Suprapubic skin (tissue), 4 donors: ENCODE data around the gene CC2D2B. TPM values are rescaled to one million over a fixed set of nuclear protein-coding genes. Genes with fewer than 3 reads are reported as not detected.

Experiments used
- DNase-seq, 2 donors: peaks; one replicate each; pipeline ENCODE4 v3.0.0-alpha.2; 2019; ENCODE audit warnings: low spot score in 2 of 2
- H3K27ac ChIP-seq: fragments of 200-600 bp; sonication (generic); one replicate; pipeline ENCODE4 v1.5.1; 2019
- H3K27me3 ChIP-seq: fragments of 200-600 bp; sonication (generic); one replicate; pipeline ENCODE4 v1.5.1; 2019
- H3K36me3 ChIP-seq: fragments of 200-600 bp; sonication (generic); one replicate; pipeline ENCODE4 v1.5.1; 2019
- H3K4me1 ChIP-seq: fragments of 200-600 bp; sonication (generic); one replicate; pipeline ENCODE4 v1.5.1; 2019
- H3K4me3 ChIP-seq: fragments of 200-600 bp; sonication (generic); one replicate; pipeline ENCODE4 v1.5.1; 2019; ENCODE audit warnings: mild to moderate bottlenecking
- H3K9me3 ChIP-seq: fragments of 200-600 bp; sonication (generic); one replicate; pipeline ENCODE4 v1.5.1; 2019
- CTCF ChIP-seq, 2 donors: fragments of 200-600 bp in 1 of 2; fragments of 450-650 bp in 1 of 2; sonication (generic) in 1 of 2; IDR thresholded peaks; one replicate each; pipeline ENCODE4 v1.5.1; 2016 to 2019; ENCODE audit warnings: antibody characterized with exemption in 2 of 2, mild to moderate bottlenecking in 1 of 2, moderate library complexity in 1 of 2
- EP300 ChIP-seq: sonication (generic); formaldehyde crosslinking; IDR thresholded peaks from one replicate; pipeline ENCODE4 v1.6.1; 2017; ENCODE audit warnings: antibody characterized with exemption
- POLR2A ChIP-seq, 2 donors: fragments of 450-650 bp; IDR thresholded peaks; one replicate each; pipeline ENCODE4 v1.6.1; 2017; ENCODE audit warnings: antibody characterized with exemption in 2 of 2, mild to moderate bottlenecking in 2 of 2, moderate library complexity in 2 of 2
- POLR2AphosphoS5 ChIP-seq, 3 donors: sonication (generic); formaldehyde crosslinking; IDR thresholded peaks; one replicate each; pipeline ENCODE4 v1.6.1; 2017; ENCODE audit warnings: antibody characterized with exemption in 3 of 3
- WGBS: methylation state at CpG from one replicate; pipeline ENCODE4 v1.1.5; 2018; 5-methylcytosine and 5-hydroxymethylcytosine counted together
- total RNA-seq, 4 donors: library from RNA; depleted of rRNA; stranded (reverse); fragments of >200 nt; gene quantifications; one replicate each; pipeline ENCODE4 v1.1.0, GENCODE V29; 2016

CC2D2B gene
- total RNA-seq, 4 donors from 2014 or later, result 0.47 to 3.9 (median 0.72) TPM; not detected in 1

DNA sequence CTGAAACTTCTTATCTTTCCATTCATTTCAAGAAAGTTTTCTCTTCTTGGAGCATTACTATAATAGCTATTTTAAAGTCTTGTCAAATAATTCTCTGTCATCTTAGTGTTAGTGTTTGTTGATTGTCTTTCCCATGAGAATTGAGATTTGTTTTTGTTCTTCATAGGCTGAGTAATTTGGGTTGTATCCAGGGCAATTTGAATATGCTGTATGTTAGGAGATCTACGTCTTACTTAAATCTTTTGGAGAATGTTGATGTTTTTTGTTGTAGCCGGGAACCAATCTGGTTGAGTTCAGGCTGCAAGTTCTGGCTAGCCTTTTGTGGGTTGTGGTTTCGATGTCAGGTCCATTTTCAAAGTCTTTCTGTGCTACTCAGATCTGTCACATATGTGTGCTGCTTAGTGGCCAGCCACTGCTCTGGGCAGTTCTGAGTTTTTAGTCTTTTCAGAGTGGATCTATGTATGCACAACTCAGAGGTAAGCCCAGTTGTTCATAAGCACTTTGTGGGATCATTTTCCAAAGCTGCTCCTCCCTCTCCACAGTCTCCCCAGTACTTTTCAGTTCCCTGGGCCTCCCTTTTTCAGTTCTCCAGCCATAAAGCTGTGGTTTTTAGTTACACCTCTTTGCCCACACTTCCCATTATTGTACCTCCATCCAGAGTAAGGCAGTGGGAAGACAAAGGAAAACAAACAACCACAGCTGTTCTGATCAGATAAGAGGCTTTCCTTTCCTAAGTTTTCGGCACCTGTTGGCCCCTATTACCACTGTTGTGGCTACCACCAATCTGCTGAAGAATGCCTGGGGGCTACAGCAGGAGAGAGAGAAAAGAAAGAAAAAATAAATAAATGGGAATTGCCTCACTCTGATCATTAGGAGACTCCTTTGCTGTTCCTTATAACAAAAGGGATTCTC, 131.0 kb downstream of the CC2D2B start:
- no peak overlapping the region for H3K27ac ChIP-seq
- H3K4me3 ChIP-seq, result no peak overlapping the region
- H3K4me1 ChIP-seq, result peaks cover 8% of the 10 kb centered on the region
- no peaks in the 10 kb centered on the region for H3K27me3 ChIP-seq
- no peaks in the 10 kb centered on the region for H3K9me3 ChIP-seq
- no peak for TF ChIP-seq CTCF (IDR thresholded peaks at IDR 0.05)
- TF ChIP-seq POLR2AphosphoS5 (IDR thresholded peaks at IDR 0.05), result no peak
- TF ChIP-seq POLR2A (IDR thresholded peaks at IDR 0.05), result no peak
- no peak for TF ChIP-seq EP300
- no peak for DNase-seq
- H3K36me3 ChIP-seq, result no peaks in the 10 kb centered on the region
- WGBS, result 78% methylated on average over 4 of the region's 4 CpGs

DNA sequence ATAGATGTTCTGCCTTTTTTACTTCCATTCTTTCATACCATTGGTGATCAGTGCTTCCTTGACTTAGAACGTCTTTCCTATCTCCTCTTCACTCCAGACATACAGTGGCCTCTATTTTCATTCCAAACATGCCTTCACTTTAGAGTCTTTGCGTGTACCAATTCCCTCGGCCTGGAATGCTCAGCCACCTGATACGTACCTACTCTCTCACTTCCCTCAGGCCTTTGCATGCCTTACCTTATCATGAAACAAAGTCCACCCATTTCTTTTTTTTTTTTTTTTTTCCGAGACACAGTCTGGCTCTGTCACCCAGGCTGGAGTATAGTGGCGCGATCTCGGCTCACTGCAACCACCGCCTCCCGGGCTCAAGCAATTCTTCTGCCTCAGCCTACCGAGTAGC, 133.4 kb downstream of the CC2D2B start:
- 94% methylated on average over 11 of the region's 11 CpGs for WGBS

GRCh38 chr10:96043033-96043892, 135.5 kb downstream of the CC2D2B start, which contains the start of gene CCNJ:
CCNJ (plus strand) TSS chr10:96043583; CDS start chr10:96044394, 811 bp downstream.
- peak within 1 kb of the TSS; percentile 92 for H3K27ac ChIP-seq
- H3K27me3 ChIP-seq, result no peaks in the 10 kb centered on the region
- peak within 1 kb of the TSS; percentile 89 for H3K4me3 ChIP-seq
- H3K36me3 ChIP-seq, result no peaks in the 10 kb centered on the region
- 3% methylated on average over 61 of the region's 92 CpGs for WGBS
- no peaks in the 10 kb centered on the region for H3K9me3 ChIP-seq
- peak; percentile 88 for DNase-seq
- peak in 1 of 2 donors; percentile 8 for TF ChIP-seq CTCF (IDR thresholded peaks at IDR 0.05)
- TF ChIP-seq POLR2A (IDR thresholded peaks at IDR 0.05), result peak in 1 of 2 donors; percentile 47
- no peak for TF ChIP-seq EP300
- peak in 1 of 3 donors; percentile 52 for TF ChIP-seq POLR2AphosphoS5 (IDR thresholded peaks at IDR 0.05)
- peaks cover 25% of the 10 kb centered on the region for H3K4me1 ChIP-seq

More for the DNA sequence above, 133.4 kb downstream of the CC2D2B start:
- Histone ChIP-seq H3K4me3 (no peak overlapping the region), H3K36me3 (no peaks in the 10 kb centered on the region), H3K27ac (no peak overlapping the region), H3K4me1 (peaks cover 25% of the 10 kb centered on the region), H3K27me3 (no peaks in the 10 kb centered on the region), H3K9me3 (no peaks in the 10 kb centered on the region)
- no peak for TF ChIP-seq POLR2A (IDR thresholded peaks at IDR 0.05)
- TF ChIP-seq EP300, result no peak
- TF ChIP-seq CTCF (IDR thresholded peaks at IDR 0.05), result no peak
- TF ChIP-seq POLR2AphosphoS5 (IDR thresholded peaks at IDR 0.05), result no peak
- no peak for DNase-seq

DNA sequence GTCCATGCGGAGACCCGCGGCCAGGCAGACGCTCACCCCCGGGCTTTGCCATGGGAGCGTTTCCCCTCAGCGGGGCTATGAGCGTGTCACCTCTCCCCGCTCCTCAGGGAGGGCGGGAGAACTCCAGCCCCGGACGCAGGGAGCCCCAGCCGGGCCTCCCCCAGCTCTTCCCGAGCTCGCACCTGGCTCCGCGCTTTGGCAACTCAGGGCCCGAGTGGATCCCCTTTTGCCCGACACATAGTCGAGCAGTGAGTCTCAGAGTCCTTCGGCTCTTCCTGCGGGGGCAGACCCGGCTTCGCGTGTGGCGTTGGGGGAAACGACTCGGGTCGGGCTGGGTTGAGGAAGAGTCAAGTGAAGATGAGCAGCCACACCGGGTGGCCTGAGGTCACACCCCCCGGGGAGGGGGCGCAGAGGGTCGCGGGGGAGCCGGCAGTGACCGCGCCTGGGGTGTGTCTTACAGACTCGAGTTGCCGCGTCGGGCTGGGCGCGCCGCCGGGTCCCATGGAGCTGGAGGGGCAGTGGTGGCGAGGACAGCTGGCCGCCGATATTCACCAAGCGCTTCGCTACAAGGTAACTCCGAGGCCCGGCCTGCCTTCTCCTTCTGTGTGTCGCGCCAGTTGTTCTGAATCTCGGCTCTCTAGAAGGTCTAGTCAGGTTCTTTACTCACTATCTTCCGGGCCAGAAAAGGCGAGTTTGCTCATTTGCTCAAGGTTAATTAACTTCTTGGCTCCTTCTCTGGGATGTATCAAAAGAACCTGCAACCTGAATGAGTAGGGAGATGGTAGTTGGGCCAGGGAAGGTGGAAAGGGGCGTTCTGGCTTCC, 136.3 kb downstream of the CC2D2B start:
- DNase-seq, result peak; percentile 80 to 83
- Histone ChIP-seq H3K27me3 (no peaks in the 10 kb centered on the region), H3K4me3 (peak overlapping the region; percentile 89), H3K36me3 (no peaks in the 10 kb centered on the region), H3K27ac (peak overlapping the region; percentile 92), H3K4me1 (peaks cover 25% of the 10 kb centered on the region), H3K9me3 (no peaks in the 10 kb centered on the region)
- 4% methylated on average over 41 of the region's 58 CpGs for WGBS
- TF ChIP-seq EP300 (no peak), CTCF (IDR thresholded peaks at IDR 0.05) (no peak), POLR2A (IDR thresholded peaks at IDR 0.05) (no peak)
